ENCODE data around the gene KCNJ1.

- TF ChIP-seq, protein P1, sequence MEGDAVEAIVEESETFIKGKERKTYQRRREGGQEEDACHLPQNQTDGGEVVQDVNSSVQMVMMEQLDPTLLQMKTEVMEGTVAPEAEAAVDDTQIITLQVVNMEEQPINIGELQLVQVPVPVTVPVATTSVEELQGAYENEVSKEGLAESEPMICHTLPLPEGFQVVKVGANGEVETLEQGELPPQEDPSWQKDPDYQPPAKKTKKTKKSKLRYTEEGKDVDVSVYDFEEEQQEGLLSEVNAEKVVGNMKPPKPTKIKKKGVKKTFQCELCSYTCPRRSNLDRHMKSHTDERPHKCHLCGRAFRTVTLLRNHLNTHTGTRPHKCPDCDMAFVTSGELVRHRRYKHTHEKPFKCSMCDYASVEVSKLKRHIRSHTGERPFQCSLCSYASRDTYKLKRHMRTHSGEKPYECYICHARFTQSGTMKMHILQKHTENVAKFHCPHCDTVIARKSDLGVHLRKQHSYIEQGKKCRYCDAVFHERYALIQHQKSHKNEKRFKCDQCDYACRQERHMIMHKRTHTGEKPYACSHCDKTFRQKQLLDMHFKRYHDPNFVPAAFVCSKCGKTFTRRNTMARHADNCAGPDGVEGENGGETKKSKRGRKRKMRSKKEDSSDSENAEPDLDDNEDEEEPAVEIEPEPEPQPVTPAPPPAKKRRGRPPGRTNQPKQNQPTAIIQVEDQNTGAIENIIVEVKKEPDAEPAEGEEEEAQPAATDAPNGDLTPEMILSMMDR (IDR thresholded peaks at IDR 0.05): no peak
- TF ChIP-seq, protein P2, sequence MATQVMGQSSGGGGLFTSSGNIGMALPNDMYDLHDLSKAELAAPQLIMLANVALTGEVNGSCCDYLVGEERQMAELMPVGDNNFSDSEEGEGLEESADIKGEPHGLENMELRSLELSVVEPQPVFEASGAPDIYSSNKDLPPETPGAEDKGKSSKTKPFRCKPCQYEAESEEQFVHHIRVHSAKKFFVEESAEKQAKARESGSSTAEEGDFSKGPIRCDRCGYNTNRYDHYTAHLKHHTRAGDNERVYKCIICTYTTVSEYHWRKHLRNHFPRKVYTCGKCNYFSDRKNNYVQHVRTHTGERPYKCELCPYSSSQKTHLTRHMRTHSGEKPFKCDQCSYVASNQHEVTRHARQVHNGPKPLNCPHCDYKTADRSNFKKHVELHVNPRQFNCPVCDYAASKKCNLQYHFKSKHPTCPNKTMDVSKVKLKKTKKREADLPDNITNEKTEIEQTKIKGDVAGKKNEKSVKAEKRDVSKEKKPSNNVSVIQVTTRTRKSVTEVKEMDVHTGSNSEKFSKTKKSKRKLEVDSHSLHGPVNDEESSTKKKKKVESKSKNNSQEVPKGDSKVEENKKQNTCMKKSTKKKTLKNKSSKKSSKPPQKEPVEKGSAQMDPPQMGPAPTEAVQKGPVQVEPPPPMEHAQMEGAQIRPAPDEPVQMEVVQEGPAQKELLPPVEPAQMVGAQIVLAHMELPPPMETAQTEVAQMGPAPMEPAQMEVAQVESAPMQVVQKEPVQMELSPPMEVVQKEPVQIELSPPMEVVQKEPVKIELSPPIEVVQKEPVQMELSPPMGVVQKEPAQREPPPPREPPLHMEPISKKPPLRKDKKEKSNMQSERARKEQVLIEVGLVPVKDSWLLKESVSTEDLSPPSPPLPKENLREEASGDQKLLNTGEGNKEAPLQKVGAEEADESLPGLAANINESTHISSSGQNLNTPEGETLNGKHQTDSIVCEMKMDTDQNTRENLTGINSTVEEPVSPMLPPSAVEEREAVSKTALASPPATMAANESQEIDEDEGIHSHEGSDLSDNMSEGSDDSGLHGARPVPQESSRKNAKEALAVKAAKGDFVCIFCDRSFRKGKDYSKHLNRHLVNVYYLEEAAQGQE (IDR thresholded peaks at IDR 0.05; ENCODE audit: low read depth, low read length): no peak
- no peak for TF ChIP-seq RXRA (IDR thresholded peaks at IDR 0.05; ENCODE audit: borderline replicate concordance, low read depth)
- TF ChIP-seq PBX3 (IDR thresholded peaks at IDR 0.05): no peak
- no peak for TF ChIP-seq MXI1 (IDR thresholded peaks at IDR 0.05; ENCODE audit: low read depth, low read length)
- TF ChIP-seq POLR2AphosphoS5 (IDR thresholded peaks at IDR 0.05; ENCODE audit: low read depth, low read length): no peak
- TF ChIP-seq FOXM1 (IDR thresholded peaks at IDR 0.05; ENCODE audit: low read depth): no peak
- no peak for TF ChIP-seq GATA2 (CRISPR knock-in tag; IDR thresholded peaks at IDR 0.05)
- TF ChIP-seq YY1 (IDR thresholded peaks at IDR 0.05; ENCODE audit: low read depth): no peak
- no peak for TF ChIP-seq SIN3A (IDR thresholded peaks at IDR 0.05; ENCODE audit: borderline replicate concordance, low read depth, low read length)
- TF ChIP-seq NRF1 (IDR thresholded peaks at IDR 0.05; ENCODE audit: low read depth, low read length): no peak
Observed at GRCh38 chr11:128800871-128801417, 66.2 kb downstream of the KCNJ1 start.
